ENCODE results near the gene KLRD1. TPM values are rescaled to one million over a fixed set of nuclear protein-coding genes. Genes with fewer than 3 reads are reported as not detected.

Gene KLRD1
- total RNA-seq, 5 donors from 2014 or later (not counting 1 experiment from before 2014, with no cell fraction given): 9.7 to 29.9 (median 24.4) TPM

GRCh38 chr12:10293570-10294227 is 14.0 kb upstream of the KLRD1 start:
- POLR2A ChIA-PET: no interaction called here
- peaks cover 18 to 29% (median 28%) of the 10 kb centered on the region in 3 donors for H3K4me1 Mint-ChIP-seq

GRCh38 chr12:10301103-10301502 is 6.6 kb upstream of the KLRD1 start:
- WGBS (ENCODE audit: insufficient coverage): no CpG with 5 or more reads among the region's 1 CpG
- no peaks in the 10 kb centered on the region for H3K27me3 Mint-ChIP-seq
- H3K4me3 ChIP-seq (ENCODE audit: control insufficient read depth in 1 of 2, extremely low read depth in 1 of 2, low read length in 1 of 2): no peak overlapping the region
- ChIA-PET POLR2A (interaction anchor here in 1 of 2 donors (0.7 kb wide), 1 partner anchor 296 kb away, joined by 3 read pairs; no protein-coding TSS in a partner anchor), CTCF (interaction anchor here in 1 of 2 donors (0.6 kb wide), 1 partner anchor 8 kb away, joined by 3 read pairs; no protein-coding TSS in a partner anchor)
- peak overlapping the region; percentile 21 to 30 for H3K27ac Mint-ChIP-seq
- no peaks in the 10 kb centered on the region for H3K27me3 ChIP-seq (replicated peaks in 1 of 2; ENCODE audit: control insufficient read depth in 2 of 2, extremely low read depth in 1 of 2, insufficient read depth in 2 of 2, low read length in 1 of 2)
- no peaks in the 10 kb centered on the region for H3K36me3 Mint-ChIP-seq
- peaks cover 5 to 8% of the 10 kb centered on the region in 2 experiments for H3K4me1 ChIP-seq (ENCODE audit: control insufficient read depth in 1 of 2, extremely low read depth in 1 of 2, insufficient read depth in 2 of 2, low read length in 2 of 2)
- H3K4me3 Mint-ChIP-seq: no peak overlapping the region
- peak in 1 of 35 experiments; percentile 5 for DNase-seq
- H3K9me3 Mint-ChIP-seq: peaks cover 0 to 6% (median 0%) of the 10 kb centered on the region in 3 donors
- no peaks in the 10 kb centered on the region for H3K36me3 ChIP-seq (ENCODE audit: control insufficient read depth in 2 of 2, extremely low read depth in 1 of 2, insufficient read depth in 1 of 2, low read length in 1 of 2)
- no peaks in the 10 kb centered on the region for H3K9me3 ChIP-seq
- no peak for ATAC-seq (replicated peaks in 1 of 4)
- peaks cover 0 to 41% (median 29%) of the 10 kb centered on the region in 3 donors for H3K4me1 Mint-ChIP-seq
- H3K27ac ChIP-seq (ENCODE audit: low read length): no peak overlapping the region

More at GRCh38 chr12:10293570-10294227, 14.0 kb upstream of the KLRD1 start:
- no peaks in the 10 kb centered on the region for H3K36me3 Mint-ChIP-seq
- H3K27me3 Mint-ChIP-seq: no peaks in the 10 kb centered on the region
- H3K4me3 Mint-ChIP-seq: peak overlapping the region in 1 of 3 donors; percentile 19
- CTCF ChIA-PET: interaction anchor here in 1 of 2 donors (1.8 kb wide), 1 partner anchor 12 kb away, joined by 7 read pairs; no protein-coding TSS in a partner anchor
- Histone ChIP-seq H3K36me3 (ENCODE audit: control insufficient read depth in 2 of 2, extremely low read depth in 1 of 2, insufficient read depth in 1 of 2, low read length in 1 of 2) (no peaks in the 10 kb centered on the region), H3K4me3 (ENCODE audit: control insufficient read depth in 1 of 2, extremely low read depth in 1 of 2, low read length in 1 of 2) (no peak overlapping the region), H3K27ac (ENCODE audit: low read length) (peak overlapping the region; percentile 64), H3K4me1 (ENCODE audit: control insufficient read depth in 1 of 2, extremely low read depth in 1 of 2, insufficient read depth in 2 of 2, low read length in 2 of 2) (peaks cover 8 to 21% of the 10 kb centered on the region in 2 experiments), H3K9me3 (no peaks in the 10 kb centered on the region), H3K27me3 (replicated peaks in 1 of 2; ENCODE audit: control insufficient read depth in 2 of 2, extremely low read depth in 1 of 2, insufficient read depth in 2 of 2, low read length in 1 of 2) (no peaks in the 10 kb centered on the region)
- ATAC-seq (replicated peaks in 1 of 4) (peak; percentile 72 to 96 (median 83)), DNase-seq (peak in 11 of 35 experiments; percentile 13 to 74 (median 28))
- H3K27ac Mint-ChIP-seq: peak overlapping the region; percentile 73 to 79
- no peaks in the 10 kb centered on the region for H3K9me3 Mint-ChIP-seq
- WGBS (ENCODE audit: insufficient coverage): no CpG with 5 or more reads among the region's 3 CpGs

GRCh38 chr12:10304161-10304574 is 3.5 kb upstream of the KLRD1 start:
- ATAC-seq (replicated peaks in 1 of 4) (peak in 3 of 4 experiments; percentile 50 to 65 (median 51)), DNase-seq (peak in 5 of 35 experiments; percentile 9 to 55 (median 20))
- H3K27ac Mint-ChIP-seq: no peak overlapping the region
- H3K4me1 Mint-ChIP-seq: peaks cover 0 to 35% (median 24%) of the 10 kb centered on the region in 3 donors
- peaks cover 0 to 6% (median 0%) of the 10 kb centered on the region in 3 donors for H3K9me3 Mint-ChIP-seq
- H3K9me3 ChIP-seq: no peaks in the 10 kb centered on the region
- H3K27ac ChIP-seq (ENCODE audit: low read length): peak overlapping the region; percentile 26
- WGBS (ENCODE audit: insufficient coverage): 60% methylated on average over 1 of the region's 3 CpGs
- no peak overlapping the region for H3K4me3 Mint-ChIP-seq
- CTCF ChIA-PET: no interaction called here
- H3K36me3 ChIP-seq (ENCODE audit: control insufficient read depth in 2 of 2, extremely low read depth in 1 of 2, insufficient read depth in 1 of 2, low read length in 1 of 2): no peaks in the 10 kb centered on the region
- no peak overlapping the region for H3K4me3 ChIP-seq (ENCODE audit: control insufficient read depth in 1 of 2, extremely low read depth in 1 of 2, low read length in 1 of 2)
- no peaks in the 10 kb centered on the region for H3K27me3 Mint-ChIP-seq
- no peaks in the 10 kb centered on the region for H3K27me3 ChIP-seq (replicated peaks in 1 of 2; ENCODE audit: control insufficient read depth in 2 of 2, extremely low read depth in 1 of 2, insufficient read depth in 2 of 2, low read length in 1 of 2)
- POLR2A ChIA-PET: interaction anchor here in 1 of 2 donors (0.9 kb wide), 1 partner anchor 87 kb away, joined by 13 read pairs; no protein-coding TSS in a partner anchor
- peaks cover 5 to 8% of the 10 kb centered on the region in 2 experiments for H3K4me1 ChIP-seq (ENCODE audit: control insufficient read depth in 1 of 2, extremely low read depth in 1 of 2, insufficient read depth in 2 of 2, low read length in 2 of 2)
- H3K36me3 Mint-ChIP-seq: no peaks in the 10 kb centered on the region

- Mint-ChIP-seq H3K4me1 (peaks cover 0 to 35% (median 22%) of the 10 kb centered on the region in 3 donors), H3K27me3 (no peaks in the 10 kb centered on the region), H3K4me3 (peak overlapping the region; percentile 18 to 51 (median 34)), H3K27ac (peak overlapping the region; percentile 9 to 56), H3K36me3 (peaks cover 3% of the 10 kb centered on the region), H3K9me3 (peaks cover 0 to 6% (median 0%) of the 10 kb centered on the region in 3 donors)
- Histone ChIP-seq H3K4me1 (ENCODE audit: control insufficient read depth in 1 of 2, extremely low read depth in 1 of 2, insufficient read depth in 2 of 2, low read length in 2 of 2) (peaks cover 5 to 8% of the 10 kb centered on the region in 2 experiments), H3K4me3 (ENCODE audit: control insufficient read depth in 1 of 2, extremely low read depth in 1 of 2, low read length in 1 of 2) (no peak overlapping the region), H3K27ac (ENCODE audit: low read length) (peak overlapping the region; percentile 50), H3K9me3 (no peaks in the 10 kb centered on the region), H3K27me3 (replicated peaks in 1 of 2; ENCODE audit: control insufficient read depth in 2 of 2, extremely low read depth in 1 of 2, insufficient read depth in 2 of 2, low read length in 1 of 2) (no peaks in the 10 kb centered on the region), H3K36me3 (ENCODE audit: control insufficient read depth in 2 of 2, extremely low read depth in 1 of 2, insufficient read depth in 1 of 2, low read length in 1 of 2) (no peaks in the 10 kb centered on the region)
- CTCF ChIA-PET: interaction anchor here in 1 of 2 donors (0.9 to 1.8 kb wide), 2 partner anchors 12 to 16 kb away, joined by 3 to 7 read pairs; no protein-coding TSS in a partner anchor
- POLR2A ChIA-PET: interaction anchor here in 1 of 2 donors (1.2 kb wide), 1 partner anchor 17 kb away, joined by 4 read pairs; no protein-coding TSS in a partner anchor
- ATAC-seq (replicated peaks in 1 of 4) (peak in 2 of 4 experiments; percentile 43 to 65), DNase-seq (peak in 3 of 35 experiments; percentile 7 to 57 (median 17))
- WGBS (ENCODE audit: insufficient coverage): 80% methylated on average over 1 of the region's 5 CpGs
Observed at GRCh38 chr12:10305411-10305810, 2.3 kb upstream of the KLRD1 start.

GRCh38 chr12:10310926-10311720 is 3.5 kb downstream of the KLRD1 start:
- CTCF ChIA-PET: no interaction called here
- POLR2A ChIA-PET: no interaction called here
- H3K27ac Mint-ChIP-seq: no peak overlapping the region
- no peaks in the 10 kb centered on the region for H3K27me3 ChIP-seq (replicated peaks in 1 of 2; ENCODE audit: control insufficient read depth in 2 of 2, extremely low read depth in 1 of 2, insufficient read depth in 2 of 2, low read length in 1 of 2)
- peaks cover 0 to under 1% of the 10 kb centered on the region in 2 donors for H3K36me3 ChIP-seq (ENCODE audit: control insufficient read depth in 2 of 2, extremely low read depth in 1 of 2, insufficient read depth in 1 of 2, low read length in 1 of 2)
- peaks cover 3% of the 10 kb centered on the region for H3K36me3 Mint-ChIP-seq
- no peaks in the 10 kb centered on the region for H3K9me3 ChIP-seq
- H3K4me3 ChIP-seq (ENCODE audit: control insufficient read depth in 1 of 2, extremely low read depth in 1 of 2, low read length in 1 of 2): peak overlapping the region in 1 of 2 donors; percentile 41
- ATAC-seq (replicated peaks in 1 of 4) (no peak), DNase-seq (peak in 1 of 35 experiments; percentile 15)
- H3K4me1 Mint-ChIP-seq: peaks cover 0 to 1% (median 0%) of the 10 kb centered on the region in 3 donors
- H3K4me3 Mint-ChIP-seq: peak overlapping the region in 1 of 3 donors; percentile 43
- H3K4me1 ChIP-seq (ENCODE audit: control insufficient read depth in 1 of 2, extremely low read depth in 1 of 2, insufficient read depth in 2 of 2, low read length in 2 of 2): no peaks in the 10 kb centered on the region
- no peaks in the 10 kb centered on the region for H3K27me3 Mint-ChIP-seq
- no peaks in the 10 kb centered on the region for H3K9me3 Mint-ChIP-seq
- 74% methylated on average over 3 of the region's 4 CpGs for WGBS (ENCODE audit: insufficient coverage)
- peak overlapping the region; percentile 33 for H3K27ac ChIP-seq (ENCODE audit: low read length)

- no peaks in the 10 kb centered on the region for H3K9me3 ChIP-seq
- H3K27ac Mint-ChIP-seq: peak overlapping the region in 1 of 2 donors; percentile 2
- H3K27ac ChIP-seq (ENCODE audit: low read length): no peak overlapping the region
- H3K4me3 ChIP-seq (ENCODE audit: control insufficient read depth in 1 of 2, extremely low read depth in 1 of 2, low read length in 1 of 2): no peak overlapping the region
- DNase-seq (no peak), ATAC-seq (replicated peaks in 1 of 4) (no peak)
- H3K27me3 Mint-ChIP-seq: no peaks in the 10 kb centered on the region
- peaks cover 6 to 14% (median 8%) of the 10 kb centered on the region in 3 donors for H3K4me1 Mint-ChIP-seq
- H3K36me3 ChIP-seq (ENCODE audit: control insufficient read depth in 2 of 2, extremely low read depth in 1 of 2, insufficient read depth in 1 of 2, low read length in 1 of 2): peaks cover 0 to 4% of the 10 kb centered on the region in 2 donors
- WGBS (ENCODE audit: insufficient coverage): no CpG with 5 or more reads among the region's 2 CpGs
- H3K27me3 ChIP-seq (replicated peaks in 1 of 2; ENCODE audit: control insufficient read depth in 2 of 2, extremely low read depth in 1 of 2, insufficient read depth in 2 of 2, low read length in 1 of 2): no peaks in the 10 kb centered on the region
- H3K4me3 Mint-ChIP-seq: no peak overlapping the region
- peaks cover 4% of the 10 kb centered on the region for H3K36me3 Mint-ChIP-seq
- ChIA-PET CTCF (interaction anchor here in 1 of 2 donors (0.6 kb wide), 1 partner anchor 429 kb away, joined by 4 read pairs; no protein-coding TSS in a partner anchor), POLR2A (no interaction called here)
- peaks cover 6 to 7% of the 10 kb centered on the region in 2 experiments for H3K4me1 ChIP-seq (ENCODE audit: control insufficient read depth in 1 of 2, extremely low read depth in 1 of 2, insufficient read depth in 2 of 2, low read length in 2 of 2)
- H3K9me3 Mint-ChIP-seq: no peaks in the 10 kb centered on the region
Observed at GRCh38 chr12:10319388-10319787, 11.7 kb downstream of the KLRD1 start.

All from T-cell (primary cell).